Endothelial cell of umbilical vein (primary cell): ENCODE results near the gene LMF1. TPM values are rescaled to one million over a fixed set of nuclear protein-coding genes. Genes with fewer than 3 reads are reported as not detected.

ENCODE experiments used
- BruUV-seq: library from RNA; stranded (reverse); fragments of 400-500 nt; replicated peaks from 2 replicates; lab custom pipeline; 2021; lab: Mats Ljungman, UMichigan
- CTCF ChIA-PET: fragments of 300-600, 350-600 bp; sonication (Branson Sonifier 250); formaldehyde crosslinking; loops from one replicate; lab custom pipeline; 2021; ENCODE audit warnings: antibody characterized with exemption, inconsistent platforms; lab: Charles Lee
- POLR2A ChIA-PET: fragments of 300-600, 350-600 bp; sonication (Branson Sonifier 250); formaldehyde crosslinking; loops from one replicate; lab custom pipeline; 2021; ENCODE audit warnings: antibody characterized with exemption, inconsistent platforms; lab: Charles Lee
- DNase-seq: peaks from one replicate; pipeline ENCODE4 v3.0.0-alpha.2; 2011; ENCODE audit warnings: low read depth, low spot score
- FAIRE-seq: peaks from 2 replicates; lab custom pipeline; 2011; peaks lifted over from hg19 to GRCh38; lab: Jason Lieb, UNC
- H2AFZ ChIP-seq: 2 replicates; pipeline ENCODE4 v1.6.0; 2012; ENCODE audit warnings: low read depth, low read length, control low read depth, inconsistent platforms
- H3K27ac ChIP-seq: 2 replicates; pipeline ENCODE4 v1.5.1; 2011; ENCODE audit warnings: low read depth, mild to moderate bottlenecking, control low read depth, low read length, moderate library complexity; ENCODE audit not compliant: insufficient read depth
- H3K27me3 ChIP-seq, 2 experiments: 2 replicates each; pipeline versions ENCODE4 v1.6.0 to v1.6.1; 2011; ENCODE audit warnings: low read length in 2 of 2, mixed read lengths in 1 of 2; ENCODE audit not compliant: control insufficient read depth in 2 of 2, insufficient read depth in 2 of 2
- H3K36me3 ChIP-seq, 2 experiments: 2 replicates in 1 of 2; 3 replicates in 1 of 2; pipeline ENCODE4 v1.5.1; 2011; ENCODE audit warnings: low read length in 2 of 2, mild to moderate bottlenecking in 1 of 2, moderate library complexity in 1 of 2; ENCODE audit not compliant: control insufficient read depth in 2 of 2, insufficient read depth in 2 of 2; ENCODE audit errors: extremely low read depth in 1 of 2
- H3K4me1 ChIP-seq: 3 replicates; pipeline ENCODE4 v1.5.1; 2011; ENCODE audit warnings: mild to moderate bottlenecking, low read length; ENCODE audit not compliant: control insufficient read depth, insufficient read depth; ENCODE audit errors: extremely low read depth
- H3K4me2 ChIP-seq: 2 replicates; pipeline ENCODE4 v1.6.1; 2011; ENCODE audit warnings: low read length, control low read depth, mixed read lengths; ENCODE audit not compliant: insufficient read depth
- H3K4me3 ChIP-seq, 3 experiments: fragments of 200-600 bp in 1 of 3; sonication (generic), shearing (Covaris generic) in 1 of 3; replicated peaks in 1 of 3; 2 replicates each; pipeline ENCODE4 v1.5.1; 2011 to 2016; ENCODE audit warnings: control low read depth in 3 of 3, low read length in 3 of 3, mild to moderate bottlenecking in 2 of 3, inconsistent platforms in 1 of 3, low read depth in 1 of 3, moderate library complexity in 1 of 3; ENCODE audit not compliant: insufficient read depth in 1 of 3
- H3K79me2 ChIP-seq: 2 replicates; pipeline ENCODE4 v1.6.0; 2012; ENCODE audit warnings: low read length, inconsistent platforms; ENCODE audit not compliant: control insufficient read depth, insufficient read depth
- H3K9ac ChIP-seq: replicated peaks from 2 replicates; pipeline ENCODE3; 2011; ENCODE audit warnings: low read length, control low read depth; ENCODE audit not compliant: insufficient read depth; ENCODE audit errors: extremely low read depth
- H3K9me1 ChIP-seq: replicated peaks from 3 replicates; pipeline ENCODE4 v1.6.0; 2011; ENCODE audit warnings: mild to moderate bottlenecking, low read length; ENCODE audit not compliant: control insufficient read depth, insufficient read depth; ENCODE audit errors: extremely low read depth
- H3K9me3 ChIP-seq: replicated peaks from 2 replicates; pipeline ENCODE4 v1.5.1; 2012; ENCODE audit warnings: low read length, inconsistent platforms; ENCODE audit not compliant: control insufficient read depth, insufficient read depth
- H4K20me1 ChIP-seq: replicated peaks from 2 replicates; pipeline ENCODE3; 2011; ENCODE audit warnings: mild to moderate bottlenecking, low read length; ENCODE audit not compliant: control insufficient read depth, insufficient read depth; ENCODE audit errors: extremely low read depth
- EZH2 ChIP-seq: IDR thresholded peaks from 2 replicates; pipeline ENCODE4 v1.6.1; 2012; ENCODE audit warnings: borderline replicate concordance, low read depth, mild to moderate bottlenecking, moderate library complexity, low read length, inconsistent platforms; ENCODE audit not compliant: severe bottlenecking
- FOS ChIP-seq: IDR thresholded peaks from 2 replicates; pipeline ENCODE4 v1.6.1; 2011; ENCODE audit warnings: mild to moderate bottlenecking, low read length, moderate library complexity, borderline replicate concordance; ENCODE audit not compliant: insufficient read depth
- GATA2 ChIP-seq: IDR thresholded peaks from 2 replicates; pipeline ENCODE4 v1.7.0; 2011; ENCODE audit warnings: low read depth, mild to moderate bottlenecking, moderate library complexity, mixed read lengths, low read length; ENCODE audit not compliant: insufficient read length, insufficient read depth
- JUN ChIP-seq: IDR thresholded peaks from 2 replicates; pipeline ENCODE4 v1.6.1; 2011; ENCODE audit warnings: borderline replicate concordance, low read depth; ENCODE audit not compliant: insufficient read length, insufficient read depth
- MYC ChIP-seq: IDR thresholded peaks from one replicate; pipeline ENCODE4 v1.6.1; 2011; ENCODE audit warnings: mild to moderate bottlenecking, low read depth, low read length
- POLR2A ChIP-seq: IDR thresholded peaks from 2 replicates; pipeline ENCODE4 v1.6.1; 2012; ENCODE audit warnings: low read depth, mild to moderate bottlenecking, control low read depth, low read length
- POLR2AphosphoS5 ChIP-seq: IDR thresholded peaks from 2 replicates; pipeline ENCODE4 v1.6.1; 2012; ENCODE audit warnings: low read depth, mild to moderate bottlenecking, control low read depth, low read length, moderate library complexity; ENCODE audit not compliant: insufficient read depth
- dilution Hi-C: fragments of 300-500 bp; cut with MboI; formaldehyde crosslinking; loops from one replicate; pipeline ENCODE4 v1.15.0; 2019; ENCODE audit warnings: low sequenced_read_pairs; ENCODE audit not compliant: extremely low pct_ligation_motif_present
- intact Hi-C: fragments of 100-400 bp; cut with micrococcal nuclease; formaldehyde crosslinking; loops from one replicate; pipeline ENCODE4 v1.10.0; 2022
- polyA plus RNA-seq, 4 experiments: library from polyadenylated mRNA; depleted of rRNA in 3 of 4; stranded (reverse) in 3 of 4; unstranded in 1 of 4; fragments of >200 nt; gene quantifications; 2 replicates each; pipeline versions ENCODE4 v1.2.1 to v1.2.3, GENCODE V29; 2011 to 2012; ENCODE audit warnings: missing spikeins in 1 of 4
- total RNA-seq: library from RNA; stranded (reverse); gene quantifications from 2 replicates; pipeline ENCODE4 v1.2.3, GENCODE V29; 2021
- TF ChIP-seq, protein P1 (sequence below), 2 donors: IDR thresholded peaks; 1 replicate in 1 of 2; 2 replicates in 1 of 2; pipeline ENCODE4 v1.5.1; 2011; ENCODE audit warnings: low read length in 2 of 2, mild to moderate bottlenecking in 2 of 2, moderate library complexity in 2 of 2, control low read depth in 1 of 2, inconsistent platforms in 1 of 2, low read depth in 1 of 2; ENCODE audit not compliant: insufficient read depth in 1 of 2; ENCODE audit errors: extremely low read depth in 1 of 2
- TF ChIP-seq, protein P2 (sequence below): IDR thresholded peaks from 2 replicates; pipeline ENCODE4 v1.6.1; 2011; ENCODE audit not compliant: insufficient read depth, insufficient read length

Gene LMF1
- total and polyA plus RNA-seq, 2 donors (not counting 3 experiments of a cell fraction or from before 2014, with no cell fraction given), result 17.8 TPM

DNA sequence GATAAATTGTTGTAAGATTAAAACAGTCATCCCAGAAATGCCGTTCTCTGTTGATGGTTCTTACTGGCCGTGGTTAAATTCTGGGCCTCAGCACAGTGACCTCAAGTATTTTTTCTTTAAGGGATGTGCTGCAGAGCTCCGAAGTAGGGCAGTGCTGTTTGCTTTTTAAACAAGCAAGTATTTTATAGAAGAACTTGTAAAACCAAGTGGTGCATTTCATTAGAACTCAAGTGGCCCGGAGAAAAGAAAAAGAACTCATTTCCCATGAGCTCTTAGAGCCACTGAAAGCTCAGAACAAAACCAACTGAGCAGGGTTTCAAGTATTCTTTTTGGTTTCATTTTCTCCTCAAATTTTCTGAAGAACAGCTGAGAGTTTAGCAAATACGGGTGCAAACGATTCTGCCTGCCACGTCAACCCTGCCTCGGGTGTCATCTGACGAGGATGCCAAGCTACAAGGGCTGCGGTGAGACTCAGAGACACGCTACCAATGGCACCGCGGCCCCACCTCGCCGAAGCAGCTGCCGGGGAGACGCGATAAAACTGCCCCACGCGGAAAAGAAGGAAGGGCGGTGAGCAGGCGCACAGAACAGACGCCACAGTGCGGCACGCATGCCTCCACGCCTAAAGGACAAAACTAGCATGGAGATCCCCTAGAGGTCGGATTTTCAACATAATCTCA, 6.3 kb downstream of the LMF1 start:
- H3K36me3 ChIP-seq, result no peaks in the 10 kb centered on the region
- H3K4me1 ChIP-seq, result peaks cover 12% of the 10 kb centered on the region
- H3K9me1 ChIP-seq, result no peaks in the 10 kb centered on the region
- H3K79me2 ChIP-seq, result no peaks in the 10 kb centered on the region
- no peaks in the 10 kb centered on the region for H4K20me1 ChIP-seq
- no peaks in the 10 kb centered on the region for H3K27me3 ChIP-seq
- H3K9ac ChIP-seq, result no peak overlapping the region
- DNase-seq (no peak), FAIRE-seq (no peak)
- intact Hi-C loops (no loop called here), dilution Hi-C loops (no loop called here)
- ChIA-PET POLR2A (no interaction called here), CTCF (interaction anchor here (0.6 to 1.7 kb wide), 5 partner anchors 9 to 1515 kb away, joined by 3 to 6 read pairs (median 3); partner anchors contain the start of gene SOX8)
- no peaks in the 10 kb centered on the region for H3K9me3 ChIP-seq
- H3K27ac ChIP-seq, result no peak overlapping the region
- peak overlapping the region; percentile 57 for H3K4me2 ChIP-seq
- no peak overlapping the region for H2AFZ ChIP-seq
- no TSS peak for BruUV-seq
- peak overlapping the region in 1 of 3 experiments; percentile 22 for H3K4me3 ChIP-seq
- no peak for TF ChIP-seq MYC
- no peak for TF ChIP-seq POLR2AphosphoS5
- TF ChIP-seq GATA2, result no peak
- no peak for TF ChIP-seq POLR2A
- no peak for TF ChIP-seq EZH2
- TF ChIP-seq JUN, result no peak
- TF ChIP-seq FOS, result no peak
- TF ChIP-seq, protein P1, sequence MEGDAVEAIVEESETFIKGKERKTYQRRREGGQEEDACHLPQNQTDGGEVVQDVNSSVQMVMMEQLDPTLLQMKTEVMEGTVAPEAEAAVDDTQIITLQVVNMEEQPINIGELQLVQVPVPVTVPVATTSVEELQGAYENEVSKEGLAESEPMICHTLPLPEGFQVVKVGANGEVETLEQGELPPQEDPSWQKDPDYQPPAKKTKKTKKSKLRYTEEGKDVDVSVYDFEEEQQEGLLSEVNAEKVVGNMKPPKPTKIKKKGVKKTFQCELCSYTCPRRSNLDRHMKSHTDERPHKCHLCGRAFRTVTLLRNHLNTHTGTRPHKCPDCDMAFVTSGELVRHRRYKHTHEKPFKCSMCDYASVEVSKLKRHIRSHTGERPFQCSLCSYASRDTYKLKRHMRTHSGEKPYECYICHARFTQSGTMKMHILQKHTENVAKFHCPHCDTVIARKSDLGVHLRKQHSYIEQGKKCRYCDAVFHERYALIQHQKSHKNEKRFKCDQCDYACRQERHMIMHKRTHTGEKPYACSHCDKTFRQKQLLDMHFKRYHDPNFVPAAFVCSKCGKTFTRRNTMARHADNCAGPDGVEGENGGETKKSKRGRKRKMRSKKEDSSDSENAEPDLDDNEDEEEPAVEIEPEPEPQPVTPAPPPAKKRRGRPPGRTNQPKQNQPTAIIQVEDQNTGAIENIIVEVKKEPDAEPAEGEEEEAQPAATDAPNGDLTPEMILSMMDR (IDR thresholded peaks at IDR 0.05; ENCODE audit: extremely low read depth in 1 of 2, insufficient read depth in 1 of 2, low read depth in 1 of 2, low read length in 2 of 2), result no peak
- TF ChIP-seq, protein P2, sequence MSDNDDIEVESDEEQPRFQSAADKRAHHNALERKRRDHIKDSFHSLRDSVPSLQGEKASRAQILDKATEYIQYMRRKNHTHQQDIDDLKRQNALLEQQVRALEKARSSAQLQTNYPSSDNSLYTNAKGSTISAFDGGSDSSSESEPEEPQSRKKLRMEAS, result no peak
